GM18951 (cell line): ENCODE results near the gene DMXL1.

ENCODE experiments used
- POLR2A ChIP-seq: IDR thresholded peaks from 4 replicates; pipeline ENCODE4 v1.6.1; 2011; ENCODE audit warnings: mild to moderate bottlenecking; ENCODE audit not compliant: insufficient read length, insufficient read depth; ENCODE audit errors: extremely low read depth
- in situ Hi-C: fragments of 300-500 bp; cut with MboI; formaldehyde crosslinking; loops from one replicate; pipeline ENCODE4 v1.12.0; 2022; ENCODE audit warnings: low sequenced_read_pairs, mixed read lengths, inconsistent platforms; ENCODE audit not compliant: unreplicated experiment

Gene DMXL1

GRCh38 chr5:119276978-119277377 is 206.1 kb downstream of the DMXL1 start:
- no peak for TF ChIP-seq POLR2A
- in situ Hi-C loops = no loop called here

- TF ChIP-seq POLR2A = no peak
- in situ Hi-C loops = no loop called here
Measured at GRCh38 chr5:119279093-119279492, 208.2 kb downstream of the DMXL1 start.

- in situ Hi-C loops = no loop called here
- TF ChIP-seq POLR2A = no peak
Measured at GRCh38 chr5:119280380-119280779, 209.5 kb downstream of the DMXL1 start.

GRCh38 chr5:119282628-119283027 is 211.7 kb downstream of the DMXL1 start:
- in situ Hi-C loops = no loop called here
- TF ChIP-seq POLR2A = no peak

GRCh38 chr5:119284031-119284430 is 213.1 kb downstream of the DMXL1 start:
- TF ChIP-seq POLR2A = no peak
- in situ Hi-C loops = no loop called here

- no peak for TF ChIP-seq POLR2A
- in situ Hi-C loops = no loop called here
Measured at GRCh38 chr5:119285070-119285916, 214.4 kb downstream of the DMXL1 start.

- in situ Hi-C loops = no loop called here
- TF ChIP-seq POLR2A = no peak
Measured at GRCh38 chr5:119286511-119287488, 215.9 kb downstream of the DMXL1 start.

- no peak for TF ChIP-seq POLR2A
Measured at GRCh38 chr5:119287547-119288111, 216.7 kb downstream of the DMXL1 start.

GRCh38 chr5:119288379-119289033 is 217.6 kb downstream of the DMXL1 start:
- in situ Hi-C loops = no loop called here

More at GRCh38 chr5:119287547-119288111, 216.7 kb downstream of the DMXL1 start:
- in situ Hi-C loops = no loop called here

GRCh38 chr5:119289438-119290044 is 218.7 kb downstream of the DMXL1 start:
- in situ Hi-C loops = no loop called here
- no peak for TF ChIP-seq POLR2A

More at GRCh38 chr5:119288379-119289033, 217.6 kb downstream of the DMXL1 start:
- no peak for TF ChIP-seq POLR2A

- in situ Hi-C loops = no loop called here
- TF ChIP-seq POLR2A = peak; percentile 51
Measured at GRCh38 chr5:119290161-119290569, 219.3 kb downstream of the DMXL1 start.

- in situ Hi-C loops = no loop called here
- no peak for TF ChIP-seq POLR2A
Measured at GRCh38 chr5:119290607-119291006, 219.7 kb downstream of the DMXL1 start.

GRCh38 chr5:119291056-119291455 is 220.2 kb downstream of the DMXL1 start:
- in situ Hi-C loops = no loop called here
- TF ChIP-seq POLR2A = no peak

GRCh38 chr5:119291877-119292276 is 221.0 kb downstream of the DMXL1 start:
- TF ChIP-seq POLR2A = no peak
- in situ Hi-C loops = no loop called here
